GM12878 (cell line): Measurements from ENCODE around the gene TSPAN15. TPM values are rescaled to one million over a fixed set of nuclear protein-coding genes. Genes with fewer than 3 reads are reported as not detected.

ENCODE experiments used
- ATAC-seq: fragments of 200-7000 bp; cut with Tn5 transposase; 3 replicates; pipeline ENCODE4 v1.9.1; 2020; ENCODE audit warnings: mild to moderate bottlenecking, moderate library complexity
- BruUV-seq: library from RNA; stranded (reverse); fragments of 400-500 nt; replicated peaks from 2 replicates; lab custom pipeline; 2021; lab: Mats Ljungman, UMichigan
- CTCF ChIA-PET: fragments of 300-600 bp; sonication (Branson Sonifier 250); formaldehyde crosslinking; extraction: SDS; loops from one replicate; lab custom pipeline; 2021; ENCODE audit warnings: inconsistent platforms; lab: Yijun Ruan, JAX
- POLR2A ChIA-PET: fragments of 350-600 bp; formaldehyde crosslinking; extraction: SDS; loops from one replicate; lab custom pipeline; 2021; ENCODE audit warnings: inconsistent platforms; lab: Charles Lee
- RAD21 ChIA-PET: fragments of 300-600 bp; sonication (Branson Sonifier 250); formaldehyde crosslinking; loops from one replicate; lab custom pipeline; 2023; ENCODE audit warnings: antibody characterized with exemption; ENCODE audit not compliant: unreplicated experiment; lab: Charles Lee
- SMC1A ChIA-PET: fragments of 300-600 bp; sonication (Branson Sonifier 250); formaldehyde crosslinking; loops from one replicate; lab custom pipeline; 2023; ENCODE audit not compliant: unreplicated experiment, uncharacterized antibody; lab: Charles Lee
- DNase-seq: peaks from one replicate; pipeline ENCODE4 v3.0.0-alpha.2; 2011; ENCODE audit warnings: low read depth, low spot score
- FAIRE-seq: peaks from 3 replicates; lab custom pipeline; 2011; peaks lifted over from hg19 to GRCh38; lab: Jason Lieb, UNC
- H2AFZ ChIP-seq: 2 replicates; pipeline ENCODE4 v1.6.0; 2011; ENCODE audit warnings: low read depth, low read length, control low read depth; ENCODE audit not compliant: control insufficient read depth
- H3K27ac ChIP-seq: 2 replicates; pipeline ENCODE4 v1.5.1; 2011; ENCODE audit warnings: control low read depth; ENCODE audit not compliant: control insufficient read depth, insufficient read depth
- H3K27me3 ChIP-seq, 2 experiments: replicated peaks in 1 of 2; 2 replicates each; pipeline versions ENCODE4 v1.6.0 to v1.6.1; 2011; ENCODE audit warnings: low read length in 1 of 2; ENCODE audit not compliant: control insufficient read depth in 2 of 2, insufficient read depth in 2 of 2
- H3K36me3 ChIP-seq, 2 experiments: 2 replicates each; pipeline ENCODE4 v1.5.1; 2011; ENCODE audit warnings: low read length in 1 of 2; ENCODE audit not compliant: control insufficient read depth in 2 of 2, insufficient read depth in 2 of 2
- H3K4me1 ChIP-seq: 2 replicates; pipeline ENCODE4 v1.6.1; 2011; ENCODE audit warnings: mild to moderate bottlenecking, low read length, moderate library complexity, mixed read lengths; ENCODE audit not compliant: control insufficient read depth, insufficient read depth
- H3K4me2 ChIP-seq: 2 replicates; pipeline ENCODE4 v1.6.0; 2011; ENCODE audit warnings: control low read depth; ENCODE audit not compliant: control insufficient read depth, insufficient read depth
- H3K4me3 ChIP-seq: fragments of 200-600 bp; sonication (generic); 2 replicates; pipeline ENCODE4 v1.5.1; 2016
- H3K79me2 ChIP-seq: 2 replicates; pipeline ENCODE4 v1.6.0; 2011; ENCODE audit warnings: low read length; ENCODE audit not compliant: control insufficient read depth, insufficient read depth
- H3K9ac ChIP-seq: 2 replicates; pipeline ENCODE4 v1.8.0; 2011; ENCODE audit warnings: low read length, control low read depth, mixed read lengths; ENCODE audit not compliant: control insufficient read depth, insufficient read depth
- H3K9me3 ChIP-seq: replicated peaks from 3 replicates; pipeline ENCODE4 v1.5.1; 2011; ENCODE audit warnings: mild to moderate bottlenecking, low read length; ENCODE audit not compliant: control insufficient read depth, insufficient read depth
- H4K20me1 ChIP-seq: 2 replicates; pipeline ENCODE4 v1.6.0; 2011; ENCODE audit not compliant: control insufficient read depth, insufficient read depth
- CBX5 ChIP-seq: sonication (generic); IDR thresholded peaks from 2 replicates; pipeline ENCODE4 v1.6.1; 2016; ENCODE audit warnings: low read depth, moderate library complexity, mild to moderate bottlenecking, inconsistent platforms
- LARP7 ChIP-seq: fragments of 450-650 bp; IDR thresholded peaks from 2 replicates; pipeline ENCODE4 v1.6.1; 2017; ENCODE audit warnings: mild to moderate bottlenecking
- RAD51 ChIP-seq: fragments of 450-650 bp; IDR thresholded peaks from 2 replicates; pipeline ENCODE4 v1.6.1; 2016; ENCODE audit warnings: moderate library complexity, mild to moderate bottlenecking, inconsistent platforms
- RFX5 ChIP-seq: IDR thresholded peaks from 2 replicates; pipeline ENCODE4 v1.6.1; 2011; ENCODE audit warnings: low read depth, low read length, improper control_type of control experiment
- SMC3 ChIP-seq: IDR thresholded peaks from 2 replicates; pipeline ENCODE4 v1.6.1; 2011; ENCODE audit warnings: low read length, improper control_type of control experiment, borderline replicate concordance
- SUZ12 ChIP-seq: fragments of 200-600 bp; sonication (generic); IDR thresholded peaks from one replicate; pipeline ENCODE4 v1.6.1; 2018; ENCODE audit warnings: antibody characterized with exemption, mild to moderate bottlenecking; ENCODE audit not compliant: unreplicated experiment
- YBX1 ChIP-seq: fragments of 450-650 bp; IDR thresholded peaks from 2 replicates; pipeline ENCODE4 v1.6.1; 2016; ENCODE audit warnings: antibody characterized with exemption
- ZBTB40 ChIP-seq: fragments of 450-650 bp; IDR thresholded peaks from 2 replicates; pipeline ENCODE4 v1.6.1; 2016; ENCODE audit warnings: mild to moderate bottlenecking, moderate library complexity, borderline replicate concordance
- ZNF207 ChIP-seq: fragments of 450-650 bp; IDR thresholded peaks from 2 replicates; pipeline ENCODE4 v1.6.1; 2014; ENCODE audit warnings: antibody characterized with exemption, mild to moderate bottlenecking, borderline replicate concordance
- ZNF592 ChIP-seq: fragments of 450-650 bp; IDR thresholded peaks from 2 replicates; pipeline ENCODE4 v1.6.1; 2017; ENCODE audit warnings: mild to moderate bottlenecking, moderate library complexity
- WGBS: methylation state at CpG from one replicate; pipeline ENCODE4 v1.1.6; 2016; ENCODE audit warnings: low lambda C conversion rate; ENCODE audit not compliant: insufficient replicate concordance, insufficient coverage; ENCODE audit errors: missing lambda C conversion rate; 5-methylcytosine and 5-hydroxymethylcytosine counted together
- in situ Hi-C: fragments of 300-500 bp; cut with MboI; formaldehyde crosslinking; loops from 9 replicates; pipeline ENCODE4 v1.14.3; 2018; ENCODE audit warnings: mixed read lengths
- intact Hi-C: fragments of 100-400 bp; cut with micrococcal nuclease; formaldehyde crosslinking; loops from one replicate; pipeline ENCODE4 v1.14.2; 2022; ENCODE audit not compliant: unreplicated experiment
- polyA plus RNA-seq, 11 experiments: library from polyadenylated mRNA; depleted of rRNA in 4 of 11; unstranded in 6 of 11; stranded (reverse) in 5 of 11; fragments of >200 nt; fragmentation: Nextera tagmentation in 4 of 11; fragmentation: Illumina TruSeq in 1 of 11; extraction: Ambion mirVana in 4 of 11; extraction: Trizol in 1 of 11; gene quantifications; 1 replicate in 1 of 11; 2 replicates in 10 of 11; pipeline versions ENCODE4 v1.2.1 to v1.2.3, GENCODE V29; 2011 to 2016; ENCODE audit warnings: inconsistent platforms in 2 of 11, missing spikeins in 2 of 11, low read depth in 1 of 11
- total RNA-seq, 4 experiments: library from RNA; depleted of rRNA in 3 of 4; stranded (reverse); fragments of >200 nt in 3 of 4; fragmentation: Illumina TruSeq in 1 of 4; extraction: Trizol in 1 of 4; gene quantifications; 2 replicates each; pipeline versions ENCODE4 v1.2.1 to v1.2.3, GENCODE V29; 2013 to 2021
- TF ChIP-seq, protein P1 (sequence below): fragments of 450-650 bp; IDR thresholded peaks from 2 replicates; pipeline ENCODE4 v1.6.1; 2017; ENCODE audit warnings: mild to moderate bottlenecking, moderate library complexity

Gene TSPAN15
- total and polyA plus RNA-seq, 10 of the 15 experiments (the other 5 are each of a cell fraction or from before 2014, with no cell fraction given), result 1.3 to 8.5 (median 2.4) TPM; not detected in 2

DNA sequence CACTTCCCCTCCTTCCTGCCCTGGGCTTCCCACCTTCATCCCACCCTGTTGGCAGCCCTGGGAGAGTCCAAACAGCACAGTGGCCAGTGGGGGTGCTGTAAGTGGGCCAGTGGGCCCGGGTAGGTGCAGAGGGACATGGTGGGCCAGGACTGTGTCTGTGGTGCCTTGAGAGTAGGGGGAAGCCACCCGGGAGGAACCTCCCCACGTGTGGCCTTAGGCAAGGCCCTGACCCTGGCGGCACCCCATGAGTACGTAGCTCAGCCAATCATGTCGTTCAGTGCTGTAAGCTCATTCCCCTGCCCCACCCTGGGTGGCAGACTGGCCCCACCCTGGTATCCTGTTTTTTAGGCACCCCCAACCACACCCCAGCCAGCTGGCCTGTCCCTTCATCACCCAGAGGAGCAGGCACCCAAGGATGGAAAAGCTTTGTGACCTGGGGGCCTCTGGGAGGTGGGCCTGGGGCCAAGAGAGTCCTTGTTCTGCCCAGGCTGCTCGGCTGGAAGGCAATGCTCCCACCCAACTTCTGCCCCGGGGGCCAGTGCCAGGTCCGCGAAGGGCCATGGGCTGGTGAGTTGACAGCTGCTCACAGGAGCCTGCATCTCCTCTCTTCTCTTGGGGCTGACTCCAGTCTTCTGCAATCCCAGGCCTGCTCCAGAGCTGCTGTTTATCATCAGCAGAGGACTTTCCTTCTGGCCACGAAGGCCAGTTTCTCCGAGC, 41.6 kb downstream of the TSPAN15 start:
- Histone ChIP-seq H3K4me2 (no peak overlapping the region), H3K27ac (no peak overlapping the region), H4K20me1 (no peaks in the 10 kb centered on the region), H3K79me2 (no peaks in the 10 kb centered on the region), H3K9ac (no peak overlapping the region), H2AFZ (no peak overlapping the region), H3K4me3 (no peak overlapping the region), H3K4me1 (no peaks in the 10 kb centered on the region), H3K36me3 (no peaks in the 10 kb centered on the region), H3K9me3 (no peaks in the 10 kb centered on the region), H3K27me3 (no peaks in the 10 kb centered on the region)
- in situ Hi-C loops, result no loop called here
- DNase-seq (no peak), ATAC-seq (no peak), FAIRE-seq (no peak)
- ChIA-PET RAD21 (interaction anchor here (0.7 kb wide), 1 partner anchor 223 kb away, joined by 3 read pairs; no protein-coding TSS in a partner anchor), CTCF (interaction anchor here (1.8 to 2.0 kb wide), 2 partner anchors 14 to 22 kb away, joined by 5 read pairs; no protein-coding TSS in a partner anchor), POLR2A (interaction anchor here (0.5 kb wide), 1 partner anchor 490 kb away, joined by 6 read pairs; no protein-coding TSS in a partner anchor), SMC1A (no interaction called here)
- intact Hi-C loops, result no loop called here
- BruUV-seq, result no TSS peak
- 25% methylated on average over 9 of the region's 12 CpGs for WGBS
- no peak for TF ChIP-seq YBX1
- no peak for TF ChIP-seq LARP7
- TF ChIP-seq SMC3, result no peak
- TF ChIP-seq, protein P1, sequence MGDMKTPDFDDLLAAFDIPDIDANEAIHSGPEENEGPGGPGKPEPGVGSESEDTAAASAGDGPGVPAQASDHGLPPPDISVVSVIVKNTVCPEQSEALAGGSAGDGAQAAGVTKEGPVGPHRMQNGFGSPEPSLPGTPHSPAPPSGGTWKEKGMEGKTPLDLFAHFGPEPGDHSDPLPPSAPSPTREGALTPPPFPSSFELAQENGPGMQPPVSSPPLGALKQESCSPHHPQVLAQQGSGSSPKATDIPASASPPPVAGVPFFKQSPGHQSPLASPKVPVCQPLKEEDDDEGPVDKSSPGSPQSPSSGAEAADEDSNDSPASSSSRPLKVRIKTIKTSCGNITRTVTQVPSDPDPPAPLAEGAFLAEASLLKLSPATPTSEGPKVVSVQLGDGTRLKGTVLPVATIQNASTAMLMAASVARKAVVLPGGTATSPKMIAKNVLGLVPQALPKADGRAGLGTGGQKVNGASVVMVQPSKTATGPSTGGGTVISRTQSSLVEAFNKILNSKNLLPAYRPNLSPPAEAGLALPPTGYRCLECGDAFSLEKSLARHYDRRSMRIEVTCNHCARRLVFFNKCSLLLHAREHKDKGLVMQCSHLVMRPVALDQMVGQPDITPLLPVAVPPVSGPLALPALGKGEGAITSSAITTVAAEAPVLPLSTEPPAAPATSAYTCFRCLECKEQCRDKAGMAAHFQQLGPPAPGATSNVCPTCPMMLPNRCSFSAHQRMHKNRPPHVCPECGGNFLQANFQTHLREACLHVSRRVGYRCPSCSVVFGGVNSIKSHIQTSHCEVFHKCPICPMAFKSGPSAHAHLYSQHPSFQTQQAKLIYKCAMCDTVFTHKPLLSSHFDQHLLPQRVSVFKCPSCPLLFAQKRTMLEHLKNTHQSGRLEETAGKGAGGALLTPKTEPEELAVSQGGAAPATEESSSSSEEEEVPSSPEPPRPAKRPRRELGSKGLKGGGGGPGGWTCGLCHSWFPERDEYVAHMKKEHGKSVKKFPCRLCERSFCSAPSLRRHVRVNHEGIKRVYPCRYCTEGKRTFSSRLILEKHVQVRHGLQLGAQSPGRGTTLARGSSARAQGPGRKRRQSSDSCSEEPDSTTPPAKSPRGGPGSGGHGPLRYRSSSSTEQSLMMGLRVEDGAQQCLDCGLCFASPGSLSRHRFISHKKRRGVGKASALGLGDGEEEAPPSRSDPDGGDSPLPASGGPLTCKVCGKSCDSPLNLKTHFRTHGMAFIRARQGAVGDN, result no peak
- TF ChIP-seq ZNF207, result no peak
- TF ChIP-seq CBX5, result no peak
- no peak for TF ChIP-seq ZNF592
- no peak for TF ChIP-seq RAD51
- no peak for TF ChIP-seq ZBTB40
- no peak for TF ChIP-seq RFX5
- TF ChIP-seq SUZ12, result no peak
